Measurements from ENCODE around the gene EGFL7. TPM values are rescaled to one million over a fixed set of nuclear protein-coding genes. Genes with fewer than 3 reads are reported as not detected.

EGFL7 gene
- total RNA-seq, 1 donor = 3.3 TPM

- DNase-seq (ENCODE audit: insufficient read length, low spot score, missing footprints) = no peak
- Histone ChIP-seq H4K20me1 (ENCODE audit: insufficient read depth, low read length) (no peaks in the 10 kb centered on the region), H3K9me3 (ENCODE audit: low read depth, low read length) (no peaks in the 10 kb centered on the region), H3K4me1 (ENCODE audit: insufficient read depth, low read length) (peaks cover 3% of the 10 kb centered on the region), H3K4me2 (ENCODE audit: insufficient read depth, low read length) (no peak overlapping the region), H2AFZ (ENCODE audit: low read length) (no peak overlapping the region), H3K36me3 (ENCODE audit: insufficient read depth, low read length) (no peaks in the 10 kb centered on the region), H3K27me3 (ENCODE audit: insufficient read depth, low read length) (peaks cover 12% of the 10 kb centered on the region), H3K27ac (ENCODE audit: low read depth, low read length) (no peak overlapping the region), H3K79me2 (ENCODE audit: insufficient read depth, low read length) (no peaks in the 10 kb centered on the region), H3K4me3 (ENCODE audit: insufficient read depth, low read length) (no peak overlapping the region)
- TF ChIP-seq CTCF (IDR thresholded peaks at IDR 0.05; ENCODE audit: extremely low read depth, low read depth, low read length) = no peak
These were observed 933 bp upstream of the EGFL7 start for GRCh38 chr9:136661641-136662325.

GRCh38 chr9:136662326-136662655 lies 425 bp upstream of the EGFL7 start:
- Histone ChIP-seq H3K4me2 (ENCODE audit: insufficient read depth, low read length) (no peak overlapping the region), H3K9me3 (ENCODE audit: low read depth, low read length) (no peaks in the 10 kb centered on the region), H3K79me2 (ENCODE audit: insufficient read depth, low read length) (no peaks in the 10 kb centered on the region), H3K27me3 (ENCODE audit: insufficient read depth, low read length) (peaks cover 17% of the 10 kb centered on the region), H3K4me3 (ENCODE audit: insufficient read depth, low read length) (no peak overlapping the region), H3K4me1 (ENCODE audit: insufficient read depth, low read length) (peaks cover 3% of the 10 kb centered on the region), H4K20me1 (ENCODE audit: insufficient read depth, low read length) (no peaks in the 10 kb centered on the region), H3K36me3 (ENCODE audit: insufficient read depth, low read length) (no peaks in the 10 kb centered on the region), H3K27ac (ENCODE audit: low read depth, low read length) (no peak overlapping the region), H2AFZ (ENCODE audit: low read length) (no peak overlapping the region)
- DNase-seq (ENCODE audit: insufficient read length, low spot score, missing footprints) = no peak
- TF ChIP-seq CTCF (IDR thresholded peaks at IDR 0.05; ENCODE audit: extremely low read depth, low read depth, low read length) = no peak

GRCh38 chr9:136664000-136664915 lies 1.5 kb downstream of the EGFL7 start:
- H3K27ac ChIP-seq (ENCODE audit: low read depth, low read length) = no peak overlapping the region
- peaks cover 19% of the 10 kb centered on the region for H3K27me3 ChIP-seq (ENCODE audit: insufficient read depth, low read length)
- H3K79me2 ChIP-seq (ENCODE audit: insufficient read depth, low read length) = no peaks in the 10 kb centered on the region
- no peaks in the 10 kb centered on the region for H3K36me3 ChIP-seq (ENCODE audit: insufficient read depth, low read length)
- H3K4me1 ChIP-seq (ENCODE audit: insufficient read depth, low read length) = peaks cover 3% of the 10 kb centered on the region
- no peak for DNase-seq (ENCODE audit: insufficient read length, low spot score, missing footprints)
- H4K20me1 ChIP-seq (ENCODE audit: insufficient read depth, low read length) = no peaks in the 10 kb centered on the region
- TF ChIP-seq CTCF (IDR thresholded peaks at IDR 0.05; ENCODE audit: extremely low read depth, low read depth, low read length) = no peak
- no peaks in the 10 kb centered on the region for H3K9me3 ChIP-seq (ENCODE audit: low read depth, low read length)
- H3K4me2 ChIP-seq (ENCODE audit: insufficient read depth, low read length) = no peak overlapping the region
- no peak overlapping the region for H3K4me3 ChIP-seq (ENCODE audit: insufficient read depth, low read length)
- no peak overlapping the region for H2AFZ ChIP-seq (ENCODE audit: low read length)

GRCh38 chr9:136665111-136665703 lies 2.5 kb downstream of the EGFL7 start:
- peak; percentile 98 for DNase-seq (ENCODE audit: insufficient read length, low spot score, missing footprints)
- H3K4me2 ChIP-seq (ENCODE audit: insufficient read depth, low read length) = peak overlapping the region; percentile 18

More at GRCh38 chr9:136665111-136665703, 2.5 kb downstream of the EGFL7 start:
- H3K4me1 ChIP-seq (ENCODE audit: insufficient read depth, low read length) = peaks cover 3% of the 10 kb centered on the region
- H3K4me3 ChIP-seq (ENCODE audit: insufficient read depth, low read length) = peak overlapping the region; percentile 47
- peaks cover 15% of the 10 kb centered on the region for H3K27me3 ChIP-seq (ENCODE audit: insufficient read depth, low read length)
- no peak overlapping the region for H3K27ac ChIP-seq (ENCODE audit: low read depth, low read length)
- no peaks in the 10 kb centered on the region for H4K20me1 ChIP-seq (ENCODE audit: insufficient read depth, low read length)
- H2AFZ ChIP-seq (ENCODE audit: low read length) = no peak overlapping the region
- H3K79me2 ChIP-seq (ENCODE audit: insufficient read depth, low read length) = no peaks in the 10 kb centered on the region
- H3K9me3 ChIP-seq (ENCODE audit: low read depth, low read length) = no peaks in the 10 kb centered on the region
- TF ChIP-seq CTCF (IDR thresholded peaks at IDR 0.05; ENCODE audit: extremely low read depth, low read depth, low read length) = no peak
- H3K36me3 ChIP-seq (ENCODE audit: insufficient read depth, low read length) = no peaks in the 10 kb centered on the region
